Neutrophil (primary cell): ENCODE data around the gene NSDHL.

ENCODE experiments used
- H3K27ac ChIP-seq: fragments of 200-600 bp; sonication (generic); 2 replicates; pipeline ENCODE4 v1.5.1; 2016; ENCODE audit warnings: mild to moderate bottlenecking, moderate library complexity
- H3K27me3 ChIP-seq: fragments of 200-600 bp; sonication (generic); 2 replicates; pipeline ENCODE4 v1.6.0; 2016; ENCODE audit warnings: mild to moderate bottlenecking
- H3K36me3 ChIP-seq: fragments of 200-600 bp; sonication (generic); 2 replicates; pipeline ENCODE4 v1.5.1; 2017
- H3K4me1 ChIP-seq, 2 experiments: fragments of 200-600 bp in 1 of 2; sonication (generic) in 1 of 2; 1 replicate in 1 of 2; 2 replicates in 1 of 2; pipeline versions ENCODE4 v1.5.1 to v1.6.1; 2013 to 2016; ENCODE audit warnings: low read depth in 1 of 2, low read length in 1 of 2, mild to moderate bottlenecking in 1 of 2, moderate library complexity in 1 of 2; ENCODE audit not compliant: control insufficient read depth in 1 of 2, insufficient read depth in 1 of 2
- H3K4me3 ChIP-seq, 2 experiments: fragments of 200-600 bp in 1 of 2; sonication (generic) in 1 of 2; 1 replicate in 1 of 2; 2 replicates in 1 of 2; pipeline ENCODE4 v1.5.1; 2013 to 2016; ENCODE audit warnings: low read depth in 1 of 2, low read length in 1 of 2, mild to moderate bottlenecking in 1 of 2, moderate library complexity in 1 of 2
- H3K9me3 ChIP-seq: fragments of 200-600 bp; sonication (generic); 2 replicates; pipeline ENCODE4 v1.5.1; 2016
- TF ChIP-seq, protein P1 (sequence below): fragments of 200-600 bp; sonication (generic); IDR thresholded peaks from 2 replicates; pipeline ENCODE4 v1.5.1; 2016; ENCODE audit warnings: antibody characterized with exemption

NSDHL gene

DNA sequence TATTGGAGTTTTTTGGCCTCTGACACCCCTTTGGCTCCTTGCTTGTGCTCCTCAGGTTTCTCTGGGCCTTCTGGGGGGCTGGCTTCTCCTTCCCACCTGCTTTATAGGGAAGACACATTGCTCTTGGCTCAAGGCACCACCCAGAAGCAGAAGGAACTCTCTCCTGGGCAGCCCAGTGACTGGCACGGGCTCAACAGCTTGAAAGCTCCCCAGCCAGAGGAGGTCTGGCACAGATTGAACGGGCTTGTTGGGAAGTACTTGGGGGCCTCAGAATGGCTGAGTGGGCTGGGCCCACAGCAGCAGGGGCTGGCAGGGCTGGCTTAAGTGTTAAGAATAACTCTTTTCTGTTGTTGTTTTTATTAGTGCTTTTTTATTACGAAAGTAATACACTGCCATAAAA is 55.9 kb downstream of the NSDHL start:
- Histone ChIP-seq H3K27me3 (peaks cover 12% of the 10 kb centered on the region), H3K36me3 (no peaks in the 10 kb centered on the region), H3K9me3 (no peaks in the 10 kb centered on the region), H3K4me3 (no peak overlapping the region), H3K4me1 (no peaks in the 10 kb centered on the region), H3K27ac (no peak overlapping the region)
- TF ChIP-seq, protein P1, sequence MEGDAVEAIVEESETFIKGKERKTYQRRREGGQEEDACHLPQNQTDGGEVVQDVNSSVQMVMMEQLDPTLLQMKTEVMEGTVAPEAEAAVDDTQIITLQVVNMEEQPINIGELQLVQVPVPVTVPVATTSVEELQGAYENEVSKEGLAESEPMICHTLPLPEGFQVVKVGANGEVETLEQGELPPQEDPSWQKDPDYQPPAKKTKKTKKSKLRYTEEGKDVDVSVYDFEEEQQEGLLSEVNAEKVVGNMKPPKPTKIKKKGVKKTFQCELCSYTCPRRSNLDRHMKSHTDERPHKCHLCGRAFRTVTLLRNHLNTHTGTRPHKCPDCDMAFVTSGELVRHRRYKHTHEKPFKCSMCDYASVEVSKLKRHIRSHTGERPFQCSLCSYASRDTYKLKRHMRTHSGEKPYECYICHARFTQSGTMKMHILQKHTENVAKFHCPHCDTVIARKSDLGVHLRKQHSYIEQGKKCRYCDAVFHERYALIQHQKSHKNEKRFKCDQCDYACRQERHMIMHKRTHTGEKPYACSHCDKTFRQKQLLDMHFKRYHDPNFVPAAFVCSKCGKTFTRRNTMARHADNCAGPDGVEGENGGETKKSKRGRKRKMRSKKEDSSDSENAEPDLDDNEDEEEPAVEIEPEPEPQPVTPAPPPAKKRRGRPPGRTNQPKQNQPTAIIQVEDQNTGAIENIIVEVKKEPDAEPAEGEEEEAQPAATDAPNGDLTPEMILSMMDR = no peak

DNA sequence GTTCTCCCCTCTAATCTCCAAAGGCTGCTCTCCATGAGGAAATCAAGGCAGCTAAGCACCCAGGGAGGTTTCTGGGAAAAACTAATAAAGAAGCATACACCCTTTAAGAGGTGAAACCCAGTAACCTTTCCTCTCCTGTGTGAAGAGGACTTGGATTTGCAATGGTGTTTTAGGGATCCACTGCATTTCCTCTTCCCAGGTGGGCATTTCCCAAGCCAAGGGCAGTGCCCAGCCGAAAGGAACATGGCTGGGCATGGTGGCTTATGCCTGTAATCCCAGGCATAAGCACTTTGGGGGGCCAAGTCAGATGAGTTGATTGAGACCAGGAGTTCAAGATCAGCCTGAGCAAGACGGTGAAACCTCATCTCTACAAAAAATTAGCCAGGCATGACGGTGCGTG is 61.6 kb downstream of the NSDHL start:
- Histone ChIP-seq H3K36me3 (no peaks in the 10 kb centered on the region), H3K4me3 (no peak overlapping the region), H3K27me3 (peaks cover 41% of the 10 kb centered on the region), H3K27ac (no peak overlapping the region), H3K4me1 (no peaks in the 10 kb centered on the region), H3K9me3 (no peaks in the 10 kb centered on the region)
- TF ChIP-seq, protein P1 = no peak

GRCh38 chrX:152892999-152893891 is 62.4 kb downstream of the NSDHL start:
- no peaks in the 10 kb centered on the region for H3K4me1 ChIP-seq
- no peaks in the 10 kb centered on the region for H3K36me3 ChIP-seq
- no peaks in the 10 kb centered on the region for H3K9me3 ChIP-seq
- no peak overlapping the region for H3K4me3 ChIP-seq
- H3K27me3 ChIP-seq = peaks cover 46% of the 10 kb centered on the region
- TF ChIP-seq, protein P1 = no peak
- H3K27ac ChIP-seq = no peak overlapping the region

- Histone ChIP-seq H3K27ac (no peak overlapping the region), H3K36me3 (no peaks in the 10 kb centered on the region), H3K4me3 (no peak overlapping the region), H3K9me3 (no peaks in the 10 kb centered on the region), H3K4me1 (no peaks in the 10 kb centered on the region), H3K27me3 (peaks cover 47% of the 10 kb centered on the region)
- TF ChIP-seq, protein P1 = no peak
These were observed 63.2 kb downstream of the NSDHL start for GRCh38 chrX:152893980-152894610.

GRCh38 chrX:152895121-152895520 is 64.3 kb downstream of the NSDHL start:
- TF ChIP-seq, protein P1 = no peak
- Histone ChIP-seq H3K4me3 (no peak overlapping the region), H3K36me3 (no peaks in the 10 kb centered on the region), H3K27ac (no peak overlapping the region), H3K4me1 (no peaks in the 10 kb centered on the region), H3K9me3 (no peaks in the 10 kb centered on the region), H3K27me3 (peaks cover 51% of the 10 kb centered on the region)
